GM12878 (cell line): ENCODE data around the gene PRICKLE3. TPM values are rescaled to one million over a fixed set of nuclear protein-coding genes. Genes with fewer than 3 reads are reported as not detected.
A peak's percentile ranks its signal among the peaks of the same experiment; 100 is the strongest.

Experiments used
- E2F8 ChIP-seq: fragments of 450-650 bp; IDR thresholded peaks from 2 replicates; pipeline ENCODE4 v1.6.1; 2018; ENCODE audit warnings: mild to moderate bottlenecking, low read depth, moderate library complexity; ENCODE audit not compliant: partially characterized antibody
- IKZF1 ChIP-seq: fragments of 450-650 bp; conservative IDR thresholded peaks from 2 replicates; pipeline ENCODE4 v1.6.1; 2017; ENCODE audit warnings: antibody characterized with exemption, mild to moderate bottlenecking
- IRF4 ChIP-seq: IDR thresholded peaks from 2 replicates; pipeline ENCODE4 v1.6.1; 2011; ENCODE audit warnings: low read depth, low read length
- ZBTB40 ChIP-seq: fragments of 450-650 bp; IDR thresholded peaks from 2 replicates; pipeline ENCODE4 v1.6.1; 2016; ENCODE audit warnings: mild to moderate bottlenecking, moderate library complexity, borderline replicate concordance
- polyA plus RNA-seq, 11 experiments: library from polyadenylated mRNA; depleted of rRNA in 4 of 11; unstranded in 6 of 11; stranded (reverse) in 5 of 11; fragments of >200 nt; fragmentation: Nextera tagmentation in 4 of 11; fragmentation: Illumina TruSeq in 1 of 11; extraction: Ambion mirVana in 4 of 11; extraction: Trizol in 1 of 11; gene quantifications; 1 replicate in 1 of 11; 2 replicates in 10 of 11; pipeline versions ENCODE4 v1.2.1 to v1.2.3, GENCODE V29; 2011 to 2016; ENCODE audit warnings: inconsistent platforms in 2 of 11, missing spikeins in 2 of 11, low read depth in 1 of 11
- total RNA-seq, 4 experiments: library from RNA; depleted of rRNA in 3 of 4; stranded (reverse); fragments of >200 nt in 3 of 4; fragmentation: Illumina TruSeq in 1 of 4; extraction: Trizol in 1 of 4; gene quantifications; 2 replicates each; pipeline versions ENCODE4 v1.2.1 to v1.2.3, GENCODE V29; 2013 to 2021
- TF ChIP-seq, protein P1 (sequence below): IDR thresholded peaks from 2 replicates; pipeline ENCODE4 v1.6.1; 2011; ENCODE audit warnings: borderline replicate concordance, low read depth, mild to moderate bottlenecking, moderate library complexity, mixed read lengths, low read length; ENCODE audit not compliant: insufficient read depth; ENCODE audit errors: extremely low read length
- TF ChIP-seq, protein P2 (sequence below): fragments of 450-650 bp; conservative IDR thresholded peaks from 2 replicates; pipeline ENCODE4 v1.6.1; 2017; ENCODE audit warnings: mild to moderate bottlenecking, moderate library complexity

Gene PRICKLE3
- total and polyA plus RNA-seq, 10 of the 15 experiments (the other 5 are each of a cell fraction or from before 2014, with no cell fraction given) = 0.69 to 17.4 (median 7.6) TPM

DNA sequence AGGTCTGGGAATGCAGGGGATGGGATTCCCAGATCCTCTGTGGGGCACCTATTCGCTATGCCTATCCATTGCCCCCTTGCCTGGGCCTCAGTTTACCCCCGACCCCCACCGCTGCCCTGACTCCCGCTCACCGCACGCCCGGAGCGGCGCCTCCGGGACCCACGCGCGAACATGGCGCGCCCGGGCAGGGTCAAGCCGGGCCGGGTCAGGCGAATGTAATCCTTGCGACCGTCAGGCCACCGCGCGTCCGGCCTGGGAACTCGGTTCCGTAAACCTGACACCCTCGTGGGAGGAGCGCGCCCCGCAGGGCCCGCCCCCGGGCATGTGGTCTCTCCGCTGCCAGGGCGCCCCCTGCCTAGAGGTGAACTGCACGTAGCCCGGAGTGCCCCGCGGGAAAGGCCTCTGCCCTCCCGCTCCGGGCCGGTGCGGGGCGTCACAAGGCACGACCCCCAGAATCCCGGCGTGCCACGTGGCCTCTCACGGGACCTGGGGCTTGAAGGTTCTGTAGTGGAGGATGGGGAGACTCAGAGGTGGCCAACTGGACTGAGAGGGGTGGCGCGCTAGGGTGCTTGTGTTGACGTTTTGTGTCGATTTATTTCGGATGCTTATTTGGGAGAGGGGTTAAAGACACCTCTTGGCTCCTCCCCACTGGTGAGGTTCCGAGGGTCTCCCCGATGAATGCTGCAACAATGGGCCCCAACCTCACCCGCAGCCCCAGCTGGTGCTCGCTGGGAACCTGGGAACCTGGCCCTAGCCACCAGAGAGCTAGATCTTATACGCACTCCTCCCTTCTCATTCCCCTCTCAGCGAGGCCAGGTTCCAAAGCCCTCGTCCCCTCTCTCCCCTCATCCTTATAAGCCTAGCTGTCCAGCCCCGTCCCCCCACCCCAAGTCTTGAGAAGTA is at the start of gene PRICKLE3 (continued):
- TF ChIP-seq, protein P1, sequence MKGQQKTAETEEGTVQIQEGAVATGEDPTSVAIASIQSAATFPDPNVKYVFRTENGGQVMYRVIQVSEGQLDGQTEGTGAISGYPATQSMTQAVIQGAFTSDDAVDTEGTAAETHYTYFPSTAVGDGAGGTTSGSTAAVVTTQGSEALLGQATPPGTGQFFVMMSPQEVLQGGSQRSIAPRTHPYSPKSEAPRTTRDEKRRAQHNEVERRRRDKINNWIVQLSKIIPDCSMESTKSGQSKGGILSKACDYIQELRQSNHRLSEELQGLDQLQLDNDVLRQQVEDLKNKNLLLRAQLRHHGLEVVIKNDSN = peak; percentile 45
- no peak for TF ChIP-seq IRF4
- TF ChIP-seq IKZF1 = peak; percentile 58
- TF ChIP-seq E2F8 = no peak
- TF ChIP-seq, protein P2, sequence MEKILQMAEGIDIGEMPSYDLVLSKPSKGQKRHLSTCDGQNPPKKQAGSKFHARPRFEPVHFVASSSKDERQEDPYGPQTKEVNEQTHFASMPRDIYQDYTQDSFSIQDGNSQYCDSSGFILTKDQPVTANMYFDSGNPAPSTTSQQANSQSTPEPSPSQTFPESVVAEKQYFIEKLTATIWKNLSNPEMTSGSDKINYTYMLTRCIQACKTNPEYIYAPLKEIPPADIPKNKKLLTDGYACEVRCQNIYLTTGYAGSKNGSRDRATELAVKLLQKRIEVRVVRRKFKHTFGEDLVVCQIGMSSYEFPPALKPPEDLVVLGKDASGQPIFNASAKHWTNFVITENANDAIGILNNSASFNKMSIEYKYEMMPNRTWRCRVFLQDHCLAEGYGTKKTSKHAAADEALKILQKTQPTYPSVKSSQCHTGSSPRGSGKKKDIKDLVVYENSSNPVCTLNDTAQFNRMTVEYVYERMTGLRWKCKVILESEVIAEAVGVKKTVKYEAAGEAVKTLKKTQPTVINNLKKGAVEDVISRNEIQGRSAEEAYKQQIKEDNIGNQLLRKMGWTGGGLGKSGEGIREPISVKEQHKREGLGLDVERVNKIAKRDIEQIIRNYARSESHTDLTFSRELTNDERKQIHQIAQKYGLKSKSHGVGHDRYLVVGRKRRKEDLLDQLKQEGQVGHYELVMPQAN = 0 out of 2 replicates have a peak, but pooled peaks have one; percentile 45
- 0 out of 2 replicates have a peak, but pooled peaks have one; percentile 16 for TF ChIP-seq ZBTB40
- TF ChIP-seq, all 136 proteins: peak for 25
